WTC11 (cell line): ENCODE results near the gene LINC01488. TPM values are rescaled to one million over a fixed set of nuclear protein-coding genes. Genes with fewer than 3 reads are reported as not detected.

Experiments
- ATAC-seq: fragments of 200-7000 bp; cut with Tn5 transposase; 2 replicates; pipeline ENCODE4 v1.10.0; 2021; ENCODE audit warnings: mild to moderate bottlenecking, moderate library complexity
- CTCF ChIA-PET: fragments of 300-600 bp; sonication (Branson Sonifier 250); formaldehyde crosslinking; loops from one replicate; lab custom pipeline; 2021; ENCODE audit warnings: antibody characterized with exemption; lab: Charles Lee
- POLR2A ChIA-PET: fragments of 350-600 bp; sonication (Branson Sonifier 250); formaldehyde crosslinking; loops from one replicate; lab custom pipeline; 2021; ENCODE audit warnings: antibody characterized with exemption; lab: Charles Lee
- DNase-seq: peaks from one replicate; pipeline ENCODE4 v3.0.0; 2021; ENCODE audit warnings: low spot score
- H3K27ac Mint-ChIP-seq: 2 replicates; pipeline ENCODE4 v1.8.0; 2021; ENCODE audit warnings: mixed read lengths
- H3K27me3 Mint-ChIP-seq: 2 replicates; pipeline ENCODE4 v1.8.0; 2021; ENCODE audit warnings: low read depth, mild to moderate bottlenecking, moderate library complexity, mixed read lengths
- H3K36me3 Mint-ChIP-seq: 2 replicates; pipeline ENCODE4 v1.8.0; 2021; ENCODE audit warnings: mixed read lengths
- H3K4me1 Mint-ChIP-seq: 2 replicates; pipeline ENCODE4 v1.8.0; 2022; ENCODE audit warnings: mixed read lengths
- H3K4me3 Mint-ChIP-seq: 2 replicates; pipeline ENCODE4 v1.8.0; 2021; ENCODE audit warnings: mild to moderate bottlenecking, moderate library complexity, mixed read lengths
- H3K9me3 Mint-ChIP-seq: 2 replicates; pipeline ENCODE4 v1.8.0; 2021; ENCODE audit warnings: mixed read lengths
- AFF4 ChIP-seq: sonication (generic); formaldehyde crosslinking; IDR thresholded peaks from 2 replicates; pipeline ENCODE4 v1.8.1; 2023; ENCODE audit warnings: mild to moderate bottlenecking, missing genetic modification reagents, borderline replicate concordance
- AR ChIP-seq: fragments of 250-450 bp; sonication (Bioruptor Pico); IDR thresholded peaks from 2 replicates; pipeline ENCODE4 v1.9.0; 2021; ENCODE audit warnings: mild to moderate bottlenecking
- ATF3 ChIP-seq: sonication (generic); formaldehyde crosslinking; conservative IDR thresholded peaks from 2 replicates; pipeline ENCODE4 v1.8.1; 2022; ENCODE audit warnings: mild to moderate bottlenecking, missing genetic modification reagents
- E2F1 ChIP-seq: sonication (generic); formaldehyde crosslinking; IDR thresholded peaks from 2 replicates; pipeline ENCODE4 v1.8.0; 2022; ENCODE audit warnings: mild to moderate bottlenecking, missing genetic modification reagents
- FOXK1 ChIP-seq: sonication (generic); formaldehyde crosslinking; IDR thresholded peaks from 2 replicates; pipeline ENCODE4 v1.8.0; 2022; ENCODE audit warnings: mild to moderate bottlenecking, moderate library complexity, missing genetic modification reagents
- JUN ChIP-seq: sonication (generic); formaldehyde crosslinking; IDR thresholded peaks from 2 replicates; pipeline ENCODE4 v1.8.0; 2023; ENCODE audit warnings: mild to moderate bottlenecking, missing genetic modification reagents
- MAX ChIP-seq: sonication (generic); formaldehyde crosslinking; IDR thresholded peaks from 2 replicates; pipeline ENCODE4 v1.8.0; 2022; ENCODE audit warnings: mild to moderate bottlenecking, missing genetic modification reagents
- NR1H2 ChIP-seq: sonication (generic); formaldehyde crosslinking; IDR thresholded peaks from 2 replicates; pipeline ENCODE4 v1.9.0; 2021; ENCODE audit warnings: mild to moderate bottlenecking, moderate library complexity, missing genetic modification reagents
- NR2C2 ChIP-seq: sonication (generic); formaldehyde crosslinking; IDR thresholded peaks from 2 replicates; pipeline ENCODE4 v1.8.0; 2022; ENCODE audit warnings: mild to moderate bottlenecking, missing genetic modification reagents
- PREB ChIP-seq: sonication (generic); formaldehyde crosslinking; IDR thresholded peaks from 2 replicates; pipeline ENCODE4 v1.8.1; 2022; ENCODE audit warnings: mild to moderate bottlenecking, missing genetic modification reagents, moderate library complexity, borderline replicate concordance
- PRRX2 ChIP-seq: fragments of 250-450 bp; sonication (Bioruptor Pico); IDR thresholded peaks from 2 replicates; pipeline ENCODE4 v1.8.0; 2021; ENCODE audit warnings: mild to moderate bottlenecking
- SMAD4 ChIP-seq: sonication (generic); formaldehyde crosslinking; IDR thresholded peaks from 2 replicates; pipeline ENCODE4 v1.8.0; 2022; ENCODE audit warnings: mild to moderate bottlenecking, missing genetic modification reagents
- ZNF138 ChIP-seq: sonication (generic); formaldehyde crosslinking; conservative IDR thresholded peaks from 2 replicates; pipeline ENCODE4 v1.8.1; 2022; ENCODE audit warnings: mild to moderate bottlenecking, moderate library complexity, missing genetic modification reagents
- ZNF263 ChIP-seq: sonication (generic); formaldehyde crosslinking; IDR thresholded peaks from 2 replicates; pipeline ENCODE4 v1.8.1; 2022; ENCODE audit warnings: low read depth, mild to moderate bottlenecking, moderate library complexity, missing genetic modification reagents
- ZNF396 ChIP-seq: fragments of 250-450 bp; sonication (Bioruptor Pico); IDR thresholded peaks from 2 replicates; pipeline ENCODE4 v1.8.0; 2021; ENCODE audit warnings: mild to moderate bottlenecking, moderate library complexity, borderline replicate concordance
- ZNF425 ChIP-seq: fragments of 250-450 bp; sonication (Bioruptor Pico); conservative IDR thresholded peaks from 2 replicates; pipeline ENCODE4 v1.9.0; 2021; ENCODE audit warnings: mild to moderate bottlenecking
- total RNA-seq: library from RNA; stranded (reverse); gene quantifications from 3 replicates; pipeline ENCODE4 v1.2.3, GENCODE V29; 2021

LINC01488 gene
- total RNA-seq, 1 experiment from 2014 or later, result not detected

GRCh38 chr11:69513196-69513595, 31.7 kb downstream of the LINC01488 start (continued):
- TF ChIP-seq AR (no peak), SMAD4 (CRISPR knock-in tag) (no peak), JUN (CRISPR knock-in tag) (no peak), FOXK1 (CRISPR knock-in tag) (no peak), E2F1 (no peak), ZNF396 (no peak)

GRCh38 chr11:69513663-69514224, 32.3 kb downstream of the LINC01488 start:
- no peak overlapping the region for H3K27ac Mint-ChIP-seq
- no peak for DNase-seq
- no peak for ATAC-seq
- H3K36me3 Mint-ChIP-seq, result peaks cover 26% of the 10 kb centered on the region
- POLR2A ChIA-PET, result interaction anchor here (0.7 kb wide), 1 partner anchor 509 kb away, joined by 5 read pairs; no protein-coding TSS in a partner anchor
- H3K9me3 Mint-ChIP-seq, result peaks cover 37% of the 10 kb centered on the region
- no peak for TF ChIP-seq AFF4 (CRISPR knock-in tag)
- peaks cover 3% of the 10 kb centered on the region; the same call in 1 of the 2 replicates for H3K4me1 Mint-ChIP-seq
- CTCF ChIA-PET, result interaction anchor here (1.3 kb wide), 1 partner anchor 8 kb away, joined by 3 read pairs; no protein-coding TSS in a partner anchor
- H3K27me3 Mint-ChIP-seq, result peaks cover 12% of the 10 kb centered on the region
- H3K4me3 Mint-ChIP-seq, result no peak overlapping the region

GRCh38 chr11:69514771-69515170, 33.3 kb downstream of the LINC01488 start:
- Mint-ChIP-seq H3K9me3 (peaks cover 40% of the 10 kb centered on the region), H3K4me1 (peaks cover 7% of the 10 kb centered on the region), H3K4me3 (no peak overlapping the region), H3K36me3 (peaks cover 34% of the 10 kb centered on the region), H3K27ac (no peak overlapping the region), H3K27me3 (peaks cover 20% of the 10 kb centered on the region)
- ChIA-PET CTCF (no interaction called here), POLR2A (no interaction called here)
- TF ChIP-seq NR2C2 (CRISPR knock-in tag) (no peak), ZNF263 (CRISPR knock-in tag) (no peak)
- DNase-seq, result no peak
- ATAC-seq, result no peak

- H3K9me3 Mint-ChIP-seq, result peaks cover 40% of the 10 kb centered on the region
- peaks cover 34% of the 10 kb centered on the region for H3K36me3 Mint-ChIP-seq
- H3K4me1 Mint-ChIP-seq, result peaks cover 13% of the 10 kb centered on the region
- ChIA-PET POLR2A (no interaction called here), CTCF (no interaction called here)
- H3K4me3 Mint-ChIP-seq, result no peak overlapping the region
- DNase-seq (no peak), ATAC-seq (no peak)
- H3K27me3 Mint-ChIP-seq, result peaks cover 20% of the 10 kb centered on the region
- no peak overlapping the region for H3K27ac Mint-ChIP-seq
- TF ChIP-seq PRRX2 (CRISPR knock-in tag), result no peak
- TF ChIP-seq ZNF138, result no peak
- TF ChIP-seq ATF3 (CRISPR knock-in tag), result no peak
- TF ChIP-seq ZNF425, result no peak
- no peak for TF ChIP-seq MAX (CRISPR knock-in tag)
- TF ChIP-seq NR1H2 (CRISPR knock-in tag), result no peak
- TF ChIP-seq PREB, result no peak
Measured at GRCh38 chr11:69515271-69516245, 34.1 kb downstream of the LINC01488 start.
